ENCODE data around the gene ZC3H6. TPM values are rescaled to one million over a fixed set of nuclear protein-coding genes. Genes with fewer than 3 reads are reported as not detected.

The ZC3H6 gene
- polyA plus RNA-seq (2013, experiment 1 of 2): 22.9 TPM
- 21.3 TPM for polyA plus RNA-seq (2013, experiment 2 of 2)

GRCh38 chr2:112275311-112275886 is at the start of gene ZC3H6:
ZC3H6 (plus strand) TSS chr2:112275597; CDS start chr2:112275995, 398 bp downstream.
- peak within 1 kb of the TSS; percentile 81 for H2BK15ac ChIP-seq (ENCODE audit: low read length)
- no peaks in the 10 kb centered on the region for H3K79me1 ChIP-seq (ENCODE audit: low read depth, low read length)
- H3K36me3 ChIP-seq (replicated peaks in 1 of 2; ENCODE audit: control insufficient read depth in 2 of 2, insufficient read depth in 2 of 2, low read length in 2 of 2): no peaks in the 10 kb centered on the region
- H4K91ac ChIP-seq (ENCODE audit: low read depth, low read length, poor library complexity): peak within 1 kb of the TSS; percentile 96
- peak within 1 kb of the TSS; percentile 100 for H3K9ac ChIP-seq (ENCODE audit: low read depth, low read length, poor library complexity)
- peak within 1 kb of the TSS; percentile 86 for H3K4me2 ChIP-seq (ENCODE audit: insufficient read depth, low read length, poor library complexity, severe bottlenecking)
- peak within 1 kb of the TSS; percentile 100 for H3K18ac ChIP-seq (ENCODE audit: low read length)
- H2BK5ac ChIP-seq (ENCODE audit: low read length): peak within 1 kb of the TSS; percentile 99
- H3K4me1 ChIP-seq (ENCODE audit: control insufficient read depth in 2 of 2, insufficient read depth in 1 of 2, low read depth in 1 of 2, low read length in 2 of 2): peaks cover 0 to 6% of the 10 kb centered on the region in 2 donors
- peak within 1 kb of the TSS; percentile 100 for H3K4ac ChIP-seq (ENCODE audit: low read length)
- H3K4me3 ChIP-seq (ENCODE audit: low read length in 2 of 2): peak within 1 kb of the TSS; percentile 96 to 98
- peak within 1 kb of the TSS; percentile 100 for H3K23ac ChIP-seq (ENCODE audit: low read depth, low read length, poor library complexity)
- H4K8ac ChIP-seq (ENCODE audit: low read depth, low read length): peak within 1 kb of the TSS; percentile 100
- no peaks in the 10 kb centered on the region for H3K27me3 ChIP-seq (ENCODE audit: control insufficient read depth in 3 of 3, insufficient read depth in 3 of 3, low read depth in 1 of 3, low read length in 3 of 3)
- no CpG with 5 or more reads among the region's 60 CpGs for whole genome bisulfite sequencing, 2 donors (ENCODE audit: extremely low coverage in 2 of 2, insufficient read length in 2 of 2, insufficient replicate concordance in 1 of 2)
- peak within 1 kb of the TSS; percentile 92 for H2AFZ ChIP-seq (ENCODE audit: low read length)
- H3K27ac ChIP-seq (replicated peaks; ENCODE audit: low read length): peak within 1 kb of the TSS; percentile 100
- peak within 1 kb of the TSS; percentile 100 for H2AK5ac ChIP-seq (ENCODE audit: low read depth, low read length)
- no peaks in the 10 kb centered on the region for H3K9me3 ChIP-seq (replicated peaks in 1 of 2; ENCODE audit: control insufficient read depth in 2 of 2, insufficient read depth in 1 of 2, low read depth in 1 of 2, low read length in 2 of 2)
- peak within 1 kb of the TSS; percentile 100 for H3K14ac ChIP-seq (ENCODE audit: low read length)
- H2BK120ac ChIP-seq (ENCODE audit: low read depth, low read length): peak within 1 kb of the TSS; percentile 89
- H2BK12ac ChIP-seq (ENCODE audit: low read length): no peak within 1 kb of the TSS
- peak; percentile 99 for DNase-seq (ENCODE audit: low spot score)

GRCh38 chr2:112229348-112229747 is 46.0 kb upstream of the ZC3H6 start:
- Histone ChIP-seq H3K79me1 (ENCODE audit: low read depth, low read length) (no peaks in the 10 kb centered on the region), H3K27me3 (ENCODE audit: control insufficient read depth in 3 of 3, insufficient read depth in 3 of 3, low read depth in 1 of 3, low read length in 3 of 3) (no peaks in the 10 kb centered on the region), H2BK120ac (ENCODE audit: low read depth, low read length) (no peak overlapping the region), H3K27ac (replicated peaks; ENCODE audit: low read length) (no peak overlapping the region), H2AK5ac (ENCODE audit: low read depth, low read length) (no peak overlapping the region), H3K4me2 (ENCODE audit: insufficient read depth, low read length, poor library complexity, severe bottlenecking) (no peak overlapping the region), H3K9ac (ENCODE audit: low read depth, low read length, poor library complexity) (no peak overlapping the region), H3K14ac (ENCODE audit: low read length) (no peak overlapping the region), H3K4me3 (ENCODE audit: low read length in 2 of 2) (no peak overlapping the region), H3K36me3 (replicated peaks in 1 of 2; ENCODE audit: control insufficient read depth in 2 of 2, insufficient read depth in 2 of 2, low read length in 2 of 2) (peaks cover 2 to 50% of the 10 kb centered on the region in 2 donors), H3K4me1 (ENCODE audit: control insufficient read depth in 2 of 2, insufficient read depth in 1 of 2, low read depth in 1 of 2, low read length in 2 of 2) (no peaks in the 10 kb centered on the region), H2BK12ac (ENCODE audit: low read length) (no peak overlapping the region), H3K4ac (ENCODE audit: low read length) (no peak overlapping the region), H2BK5ac (ENCODE audit: low read length) (no peak overlapping the region), H4K8ac (ENCODE audit: low read depth, low read length) (no peak overlapping the region), H3K23ac (ENCODE audit: low read depth, low read length, poor library complexity) (no peak overlapping the region), H3K18ac (ENCODE audit: low read length) (no peak overlapping the region), H4K91ac (ENCODE audit: low read depth, low read length, poor library complexity) (no peak overlapping the region), H3K9me3 (replicated peaks in 1 of 2; ENCODE audit: control insufficient read depth in 2 of 2, insufficient read depth in 1 of 2, low read depth in 1 of 2, low read length in 2 of 2) (no peaks in the 10 kb centered on the region), H2AFZ (ENCODE audit: low read length) (no peak overlapping the region), H2BK15ac (ENCODE audit: low read length) (no peak overlapping the region)
- DNase-seq (ENCODE audit: low spot score): no peak

- H3K4me2 ChIP-seq (ENCODE audit: insufficient read depth, low read length, poor library complexity, severe bottlenecking): no peak overlapping the region
- H2BK5ac ChIP-seq (ENCODE audit: low read length): no peak overlapping the region
- no peak overlapping the region for H2AK5ac ChIP-seq (ENCODE audit: low read depth, low read length)
- no peak overlapping the region for H3K4ac ChIP-seq (ENCODE audit: low read length)
- no peaks in the 10 kb centered on the region for H3K4me1 ChIP-seq (ENCODE audit: control insufficient read depth in 2 of 2, insufficient read depth in 1 of 2, low read depth in 1 of 2, low read length in 2 of 2)
- no peaks in the 10 kb centered on the region for H3K27me3 ChIP-seq (ENCODE audit: control insufficient read depth in 3 of 3, insufficient read depth in 3 of 3, low read depth in 1 of 3, low read length in 3 of 3)
- no CpG with 5 or more reads among the region's 3 CpGs for WGBS, 2 donors (ENCODE audit: extremely low coverage in 2 of 2, insufficient read length in 2 of 2, insufficient replicate concordance in 1 of 2)
- DNase-seq (ENCODE audit: low spot score): no peak
- H3K27ac ChIP-seq (replicated peaks; ENCODE audit: low read length): no peak overlapping the region
- no peak overlapping the region for H3K9ac ChIP-seq (ENCODE audit: low read depth, low read length, poor library complexity)
- H2BK15ac ChIP-seq (ENCODE audit: low read length): no peak overlapping the region
- no peak overlapping the region for H3K18ac ChIP-seq (ENCODE audit: low read length)
- no peaks in the 10 kb centered on the region for H3K79me1 ChIP-seq (ENCODE audit: low read depth, low read length)
- no peak overlapping the region for H3K14ac ChIP-seq (ENCODE audit: low read length)
- H4K8ac ChIP-seq (ENCODE audit: low read depth, low read length): no peak overlapping the region
- H3K4me3 ChIP-seq (ENCODE audit: low read length in 2 of 2): no peak overlapping the region
- peaks cover 2 to 56% of the 10 kb centered on the region in 2 donors for H3K36me3 ChIP-seq (replicated peaks in 1 of 2; ENCODE audit: control insufficient read depth in 2 of 2, insufficient read depth in 2 of 2, low read length in 2 of 2)
- no peak overlapping the region for H2BK12ac ChIP-seq (ENCODE audit: low read length)
- no peak overlapping the region for H4K91ac ChIP-seq (ENCODE audit: low read depth, low read length, poor library complexity)
- H2AFZ ChIP-seq (ENCODE audit: low read length): no peak overlapping the region
- no peaks in the 10 kb centered on the region for H3K9me3 ChIP-seq (replicated peaks in 1 of 2; ENCODE audit: control insufficient read depth in 2 of 2, insufficient read depth in 1 of 2, low read depth in 1 of 2, low read length in 2 of 2)
- H2BK120ac ChIP-seq (ENCODE audit: low read depth, low read length): no peak overlapping the region
- no peak overlapping the region for H3K23ac ChIP-seq (ENCODE audit: low read depth, low read length, poor library complexity)
Measured at GRCh38 chr2:112230371-112230770, 45.0 kb upstream of the ZC3H6 start.

GRCh38 chr2:112239862-112240261 is 35.5 kb upstream of the ZC3H6 start:
- no peaks in the 10 kb centered on the region for H3K27me3 ChIP-seq (ENCODE audit: control insufficient read depth in 3 of 3, insufficient read depth in 3 of 3, low read depth in 1 of 3, low read length in 3 of 3)
- no peak overlapping the region for H3K23ac ChIP-seq (ENCODE audit: low read depth, low read length, poor library complexity)
- H2AFZ ChIP-seq (ENCODE audit: low read length): no peak overlapping the region
- peaks cover 3 to 34% of the 10 kb centered on the region in 2 donors for H3K36me3 ChIP-seq (replicated peaks in 1 of 2; ENCODE audit: control insufficient read depth in 2 of 2, insufficient read depth in 2 of 2, low read length in 2 of 2)
- H3K27ac ChIP-seq (replicated peaks; ENCODE audit: low read length): no peak overlapping the region
- no peak overlapping the region for H2BK12ac ChIP-seq (ENCODE audit: low read length)
- H3K4me1 ChIP-seq (ENCODE audit: control insufficient read depth in 2 of 2, insufficient read depth in 1 of 2, low read depth in 1 of 2, low read length in 2 of 2): peaks cover 0 to 9% of the 10 kb centered on the region in 2 donors
- H3K18ac ChIP-seq (ENCODE audit: low read length): no peak overlapping the region
- H3K9ac ChIP-seq (ENCODE audit: low read depth, low read length, poor library complexity): no peak overlapping the region
- no peak for DNase-seq (ENCODE audit: low spot score)
- no peak overlapping the region for H3K4ac ChIP-seq (ENCODE audit: low read length)
- no peak overlapping the region for H2AK5ac ChIP-seq (ENCODE audit: low read depth, low read length)
- H3K4me2 ChIP-seq (ENCODE audit: insufficient read depth, low read length, poor library complexity, severe bottlenecking): no peak overlapping the region
- WGBS, 2 donors (ENCODE audit: extremely low coverage in 2 of 2, insufficient read length in 2 of 2, insufficient replicate concordance in 1 of 2): no CpG with 5 or more reads among the region's 1 CpG
- no peak overlapping the region for H3K14ac ChIP-seq (ENCODE audit: low read length)
- H2BK15ac ChIP-seq (ENCODE audit: low read length): no peak overlapping the region
- no peaks in the 10 kb centered on the region for H3K79me1 ChIP-seq (ENCODE audit: low read depth, low read length)
- H2BK120ac ChIP-seq (ENCODE audit: low read depth, low read length): no peak overlapping the region
- H3K9me3 ChIP-seq (replicated peaks in 1 of 2; ENCODE audit: control insufficient read depth in 2 of 2, insufficient read depth in 1 of 2, low read depth in 1 of 2, low read length in 2 of 2): no peaks in the 10 kb centered on the region
- no peak overlapping the region for H2BK5ac ChIP-seq (ENCODE audit: low read length)
- no peak overlapping the region for H4K8ac ChIP-seq (ENCODE audit: low read depth, low read length)
- H4K91ac ChIP-seq (ENCODE audit: low read depth, low read length, poor library complexity): no peak overlapping the region
- no peak overlapping the region for H3K4me3 ChIP-seq (ENCODE audit: low read length in 2 of 2)
